Left hindlimb (tissue), 1 donor: ENCODE results near the gene RUSC2.
A peak's percentile ranks its signal among the peaks of the same experiment; 100 is the strongest.
"Not testable (repeated sequence)": the region's sequence is repeated elsewhere in the genome, so short reads cannot be mapped to it uniquely, and the experiment has no call there.

ENCODE experiments used
- DNase-seq: peaks from one replicate; pipeline ENCODE4 v3.0.0-alpha.2; 2018

Gene RUSC2

GRCh38 chr9:35526087-35526801 is 36.3 kb downstream of the RUSC2 start:
- DNase-seq, result no peak

- no peak for DNase-seq
Observed at GRCh38 chr9:35529161-35529823, 39.4 kb downstream of the RUSC2 start.

- DNase-seq, result no peak
Observed at GRCh38 chr9:35533398-35533797, 43.5 kb downstream of the RUSC2 start.

- DNase-seq, result not testable (repeated sequence)
Observed at GRCh38 chr9:35534921-35535320, 45.0 kb downstream of the RUSC2 start.

GRCh38 chr9:35537913-35538312 is 48.0 kb downstream of the RUSC2 start:
- DNase-seq, result peak; percentile 35

- peak; percentile 85 for DNase-seq
Observed at GRCh38 chr9:35538361-35539234, 48.7 kb downstream of the RUSC2 start.
